ENCODE data around the gene VASN. TPM values are rescaled to one million over a fixed set of nuclear protein-coding genes. Genes with fewer than 3 reads are reported as not detected.

VASN gene
- total and polyA plus RNA-seq, 9 of the 15 experiments (the other 6 are each of a cell fraction or from before 2014, with no cell fraction given): 0.01 to 2.5 (median 0.41) TPM; not detected in 1

DNA sequence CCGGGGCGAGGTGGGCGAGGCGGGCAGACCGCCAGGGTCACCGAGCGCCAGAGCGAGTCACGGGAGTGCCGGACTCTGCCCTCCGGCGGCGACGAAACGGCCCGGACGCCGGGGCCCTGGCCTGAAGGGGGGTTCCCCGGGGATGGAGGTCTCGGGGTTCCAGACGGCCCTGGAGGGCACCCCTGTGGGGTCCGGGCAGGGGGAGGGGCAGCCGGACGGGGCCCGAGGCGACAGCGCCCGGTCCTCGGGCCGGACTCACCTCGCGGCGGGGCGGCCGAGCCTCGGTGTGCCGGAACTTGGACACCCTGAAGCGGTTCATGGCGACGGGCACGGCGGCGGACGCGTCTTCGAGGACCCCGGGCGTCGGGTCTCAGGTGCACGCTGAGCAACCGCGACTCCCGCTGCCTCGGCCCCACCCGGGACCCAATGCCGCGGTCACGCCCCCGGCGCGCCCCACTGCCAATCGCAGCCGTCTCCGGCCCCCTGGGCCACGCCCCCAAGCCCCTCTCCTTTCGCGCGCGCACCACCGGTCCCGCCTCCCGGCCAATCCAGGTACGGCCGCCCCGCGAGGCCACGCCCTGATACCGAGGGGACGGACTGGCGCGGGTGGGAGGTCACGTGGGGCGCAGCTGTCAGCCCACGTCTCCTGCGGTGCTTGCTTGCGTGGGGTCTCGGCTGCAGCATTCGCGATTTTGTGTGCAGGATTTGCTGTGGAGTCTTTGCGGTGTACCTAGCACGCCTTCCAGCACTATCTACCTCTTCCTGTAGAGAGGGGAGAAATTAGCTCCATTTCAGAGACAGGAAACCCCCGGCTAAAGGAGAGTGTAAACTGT is 44.8 kb downstream of the VASN start, which contains the start of gene CORO7 (continued):
- TF ChIP-seq TBP (optimal IDR thresholded peaks at IDR 0.05; ENCODE audit: low read depth, low read length) (peak; percentile 78), ZKSCAN1 (IDR thresholded peaks at IDR 0.05; ENCODE audit: low read depth, low read length) (no peak), DMBX1 (CRISPR knock-in tag; IDR thresholded peaks at IDR 0.05; ENCODE audit: borderline replicate concordance) (no peak), RAD51 (IDR thresholded peaks at IDR 0.05; ENCODE audit: borderline replicate concordance, low read depth) (peak; percentile 97), SIN3B (IDR thresholded peaks at IDR 0.05; ENCODE audit: low read depth) (peak; percentile 13; the same call in 1 of the 2 replicates), GATAD2B (IDR thresholded peaks at IDR 0.05; ENCODE audit: borderline replicate concordance) (0 out of 2 replicates have a peak, but pooled peaks have one; percentile 43), ZNF431 (CRISPR knock-in tag; IDR thresholded peaks at IDR 0.05) (no peak), ZNF140 (CRISPR knock-in tag; IDR thresholded peaks at IDR 0.05) (no peak), JUN (IDR thresholded peaks at IDR 0.05; ENCODE audit: borderline replicate concordance, low read depth, low read length) (no peak), JUN (CRISPR knock-in tag; IDR thresholded peaks at IDR 0.05; ENCODE audit: borderline replicate concordance) (no peak), HSF4 (CRISPR knock-in tag; IDR thresholded peaks at IDR 0.05; ENCODE audit: borderline replicate concordance) (no peak), ZNF707 (CRISPR knock-in tag; conservative IDR thresholded peaks at IDR 0.05) (no peak), CBX3 (IDR thresholded peaks at IDR 0.05; ENCODE audit: borderline replicate concordance in 1 of 2, low read length in 2 of 2) (no peak), ARNT (IDR thresholded peaks at IDR 0.05) (no peak), POLR2B (IDR thresholded peaks at IDR 0.05; ENCODE audit: low read depth, partially characterized antibody) (peak; percentile 55), CREB1 (IDR thresholded peaks at IDR 0.05) (no peak), CREB1 (CRISPR knock-in tag; IDR thresholded peaks at IDR 0.05) (peak; percentile 46; the same call in 1 of the 2 replicates), CTBP1 (IDR thresholded peaks at IDR 0.05; ENCODE audit: borderline replicate concordance) (peak; percentile 96), TCF7 (IDR thresholded peaks at IDR 0.05; ENCODE audit: borderline replicate concordance) (no peak), NR3C1 (CRISPR knock-in tag; IDR thresholded peaks at IDR 0.05) (peak; percentile 34; the same call in 1 of the 2 replicates), ZC3H11A (IDR thresholded peaks at IDR 0.05; ENCODE audit: low read depth, low read length) (no peak), ELF4 (CRISPR knock-in tag; IDR thresholded peaks at IDR 0.05) (no peak), ESRRA (IDR thresholded peaks at IDR 0.05; ENCODE audit: borderline replicate concordance, low read depth) (peak; percentile 57; the same call in 1 of the 2 replicates)
- TF ChIP-seq, protein P1, sequence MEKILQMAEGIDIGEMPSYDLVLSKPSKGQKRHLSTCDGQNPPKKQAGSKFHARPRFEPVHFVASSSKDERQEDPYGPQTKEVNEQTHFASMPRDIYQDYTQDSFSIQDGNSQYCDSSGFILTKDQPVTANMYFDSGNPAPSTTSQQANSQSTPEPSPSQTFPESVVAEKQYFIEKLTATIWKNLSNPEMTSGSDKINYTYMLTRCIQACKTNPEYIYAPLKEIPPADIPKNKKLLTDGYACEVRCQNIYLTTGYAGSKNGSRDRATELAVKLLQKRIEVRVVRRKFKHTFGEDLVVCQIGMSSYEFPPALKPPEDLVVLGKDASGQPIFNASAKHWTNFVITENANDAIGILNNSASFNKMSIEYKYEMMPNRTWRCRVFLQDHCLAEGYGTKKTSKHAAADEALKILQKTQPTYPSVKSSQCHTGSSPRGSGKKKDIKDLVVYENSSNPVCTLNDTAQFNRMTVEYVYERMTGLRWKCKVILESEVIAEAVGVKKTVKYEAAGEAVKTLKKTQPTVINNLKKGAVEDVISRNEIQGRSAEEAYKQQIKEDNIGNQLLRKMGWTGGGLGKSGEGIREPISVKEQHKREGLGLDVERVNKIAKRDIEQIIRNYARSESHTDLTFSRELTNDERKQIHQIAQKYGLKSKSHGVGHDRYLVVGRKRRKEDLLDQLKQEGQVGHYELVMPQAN (IDR thresholded peaks at IDR 0.05; ENCODE audit: borderline replicate concordance): peak; percentile 69; the same call in 1 of the 2 replicates
- TF ChIP-seq, protein P2, sequence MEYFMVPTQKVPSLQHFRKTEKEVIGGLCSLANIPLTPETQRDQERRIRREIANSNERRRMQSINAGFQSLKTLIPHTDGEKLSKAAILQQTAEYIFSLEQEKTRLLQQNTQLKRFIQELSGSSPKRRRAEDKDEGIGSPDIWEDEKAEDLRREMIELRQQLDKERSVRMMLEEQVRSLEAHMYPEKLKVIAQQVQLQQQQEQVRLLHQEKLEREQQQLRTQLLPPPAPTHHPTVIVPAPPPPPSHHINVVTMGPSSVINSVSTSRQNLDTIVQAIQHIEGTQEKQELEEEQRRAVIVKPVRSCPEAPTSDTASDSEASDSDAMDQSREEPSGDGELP (CRISPR knock-in tag; IDR thresholded peaks at IDR 0.05; ENCODE audit: borderline replicate concordance): peak; percentile 98

All from K562 (cell line).